ENCODE measurements around the gene KHK. TPM values are rescaled to one million over a fixed set of nuclear protein-coding genes. Genes with fewer than 3 reads are reported as not detected.

Gene KHK
- total RNA-seq, 4 donors from 2014 or later, result 0.44 to 2.3 (median 1.7) TPM

GRCh38 chr2:27053321-27053720 is 33.3 kb upstream of the KHK start:
- no peak for TF ChIP-seq POLR2A (IDR thresholded peaks at IDR 0.05)
- TF ChIP-seq CTCF (IDR thresholded peaks at IDR 0.05), result no peak
- 84 to 86% methylated on average over 11 of the region's 11 CpGs for WGBS, 2 donors
- H3K9me3 ChIP-seq, result no peaks in the 10 kb centered on the region
- intact Hi-C loops (cut with DNase I), result no loop called here
- H3K4me3 ChIP-seq (replicated peaks in 1 of 3), result no peak overlapping the region
- H3K36me3 ChIP-seq, result peaks cover 24 to 27% of the 10 kb centered on the region in 2 donors
- no peaks in the 10 kb centered on the region for H3K27me3 ChIP-seq
- no peak overlapping the region for H3K27ac ChIP-seq
- no peak for DNase-seq
- peaks cover 10 to 13% of the 10 kb centered on the region in 2 donors for H3K4me1 ChIP-seq

- intact Hi-C loops (cut with DNase I), result no loop called here
Observed at GRCh38 chr2:27053776-27054175, 32.8 kb upstream of the KHK start.

GRCh38 chr2:27054721-27055120 is 31.9 kb upstream of the KHK start:
- intact Hi-C loops (cut with DNase I), result no loop called here
- Histone ChIP-seq H3K4me3 (replicated peaks in 1 of 3) (no peak overlapping the region), H3K9me3 (no peaks in the 10 kb centered on the region), H3K36me3 (peaks cover 24 to 27% of the 10 kb centered on the region in 2 donors), H3K27me3 (no peaks in the 10 kb centered on the region), H3K4me1 (peaks cover 6 to 8% of the 10 kb centered on the region in 2 donors), H3K27ac (no peak overlapping the region)
- DNase-seq, result no peak
- no peak for TF ChIP-seq POLR2A (IDR thresholded peaks at IDR 0.05)
- TF ChIP-seq CTCF (IDR thresholded peaks at IDR 0.05), result no peak
- 95 to 97% methylated on average over 11 of the region's 11 CpGs for WGBS, 2 donors

More at GRCh38 chr2:27053776-27054175, 32.8 kb upstream of the KHK start:
- Histone ChIP-seq H3K27me3 (no peaks in the 10 kb centered on the region), H3K4me3 (replicated peaks in 1 of 3) (no peak overlapping the region), H3K27ac (no peak overlapping the region), H3K4me1 (peaks cover 10 to 13% of the 10 kb centered on the region in 2 donors), H3K9me3 (no peaks in the 10 kb centered on the region), H3K36me3 (peaks cover 24 to 27% of the 10 kb centered on the region in 2 donors)
- WGBS, 2 donors, result 89 to 93% methylated on average over 8 of the region's 8 CpGs
- no peak for TF ChIP-seq CTCF (IDR thresholded peaks at IDR 0.05)
- TF ChIP-seq POLR2A (IDR thresholded peaks at IDR 0.05), result no peak
- DNase-seq, result no peak

- WGBS, 2 donors, result 89 to 94% methylated on average over 6 of the region's 6 CpGs
- intact Hi-C loops (cut with DNase I), result no loop called here
- TF ChIP-seq POLR2A (IDR thresholded peaks at IDR 0.05), result no peak
- no peak for TF ChIP-seq CTCF (IDR thresholded peaks at IDR 0.05)
- H3K27ac ChIP-seq, result no peak overlapping the region
- H3K4me1 ChIP-seq, result peaks cover under 1 to 4% of the 10 kb centered on the region in 2 donors
- peaks cover 24 to 27% of the 10 kb centered on the region in 2 donors for H3K36me3 ChIP-seq
- no peaks in the 10 kb centered on the region for H3K27me3 ChIP-seq
- H3K9me3 ChIP-seq, result no peaks in the 10 kb centered on the region
- no peak overlapping the region for H3K4me3 ChIP-seq (replicated peaks in 1 of 3)
- DNase-seq, result no peak
Observed at GRCh38 chr2:27057184-27057583, 29.4 kb upstream of the KHK start.

GRCh38 chr2:27058210-27058609 is 28.4 kb upstream of the KHK start:
- DNase-seq, result no peak
- H3K27me3 ChIP-seq, result no peaks in the 10 kb centered on the region
- TF ChIP-seq CTCF (IDR thresholded peaks at IDR 0.05), result no peak
- TF ChIP-seq POLR2A (IDR thresholded peaks at IDR 0.05), result no peak
- 88 to 94% methylated on average over 9 to 10 of the region's 10 CpGs for WGBS, 2 donors
- peaks cover 24 to 27% of the 10 kb centered on the region in 2 donors for H3K36me3 ChIP-seq
- no peak overlapping the region for H3K4me3 ChIP-seq (replicated peaks in 1 of 3)
- no peaks in the 10 kb centered on the region for H3K9me3 ChIP-seq
- intact Hi-C loops (cut with DNase I), result no loop called here
- no peaks in the 10 kb centered on the region for H3K4me1 ChIP-seq
- H3K27ac ChIP-seq, result no peak overlapping the region
